Osteocyte (in vitro differentiated cells): Measurements from ENCODE around the gene ERI3. TPM values are rescaled to one million over a fixed set of nuclear protein-coding genes. Genes with fewer than 3 reads are reported as not detected.

Source experiments
- DNase-seq: peaks from one replicate; pipeline ENCODE4 v3.0.0; 2021; ENCODE audit warnings: mixed read lengths; ENCODE audit not compliant: unreplicated experiment; ENCODE audit errors: extremely low spot score
- H3K27ac Mint-ChIP-seq: one replicate; pipeline ENCODE4 v1.8.0; 2021; ENCODE audit warnings: mild to moderate bottlenecking, mixed read lengths; ENCODE audit not compliant: unreplicated experiment
- H3K27me3 Mint-ChIP-seq: one replicate; pipeline ENCODE4 v1.8.0; 2021; ENCODE audit warnings: mixed read lengths; ENCODE audit not compliant: unreplicated experiment
- H3K36me3 Mint-ChIP-seq: one replicate; pipeline ENCODE4 v1.8.0; 2021; ENCODE audit warnings: mixed read lengths; ENCODE audit not compliant: unreplicated experiment
- H3K4me1 Mint-ChIP-seq: one replicate; pipeline ENCODE4 v1.8.0; 2021; ENCODE audit warnings: mixed read lengths; ENCODE audit not compliant: unreplicated experiment
- H3K4me3 Mint-ChIP-seq: one replicate; pipeline ENCODE4 v1.8.0; 2021; ENCODE audit warnings: mild to moderate bottlenecking, moderate library complexity, mixed read lengths; ENCODE audit not compliant: unreplicated experiment
- H3K9me3 Mint-ChIP-seq: one replicate; pipeline ENCODE4 v1.8.0; 2021; ENCODE audit warnings: mixed read lengths; ENCODE audit not compliant: unreplicated experiment
- CTCF ChIP-seq: fragments of 200-600 bp; sonication (generic); IDR thresholded peaks from 2 replicates; pipeline ENCODE4 v1.5.0; 2021; ENCODE audit warnings: antibody characterized with exemption, mild to moderate bottlenecking, moderate library complexity
- total RNA-seq: library from RNA; stranded (reverse); gene quantifications from 2 replicates; pipeline ENCODE4 v1.2.1, GENCODE V29; 2021

The ERI3 gene
- total RNA-seq, 1 donor from 2014 or later: 58.6 TPM

GRCh38 chr1:44318097-44319088 lies 36.7 kb downstream of the ERI3 start:
- no peaks in the 10 kb centered on the region for H3K27me3 Mint-ChIP-seq
- H3K36me3 Mint-ChIP-seq: peaks cover 30% of the 10 kb centered on the region
- H3K9me3 Mint-ChIP-seq: no peaks in the 10 kb centered on the region
- no peak overlapping the region for H3K4me3 Mint-ChIP-seq
- TF ChIP-seq CTCF: peak; percentile 79
- H3K27ac Mint-ChIP-seq: no peak overlapping the region
- peaks cover 4% of the 10 kb centered on the region for H3K4me1 Mint-ChIP-seq
- DNase-seq: no peak

GRCh38 chr1:44316231-44316759 lies 38.8 kb downstream of the ERI3 start:
- no peak for DNase-seq
- no peak for TF ChIP-seq CTCF
- H3K27me3 Mint-ChIP-seq: no peaks in the 10 kb centered on the region
- H3K36me3 Mint-ChIP-seq: peaks cover 39% of the 10 kb centered on the region
- H3K27ac Mint-ChIP-seq: no peak overlapping the region
- H3K4me1 Mint-ChIP-seq: peaks cover 4% of the 10 kb centered on the region
- no peaks in the 10 kb centered on the region for H3K9me3 Mint-ChIP-seq
- no peak overlapping the region for H3K4me3 Mint-ChIP-seq

GRCh38 chr1:44315521-44315920 lies 39.5 kb downstream of the ERI3 start:
- DNase-seq: no peak
- H3K27ac Mint-ChIP-seq: no peak overlapping the region
- no peak overlapping the region for H3K4me3 Mint-ChIP-seq
- no peaks in the 10 kb centered on the region for H3K9me3 Mint-ChIP-seq
- peaks cover 42% of the 10 kb centered on the region for H3K36me3 Mint-ChIP-seq
- peaks cover 4% of the 10 kb centered on the region for H3K4me1 Mint-ChIP-seq
- no peak for TF ChIP-seq CTCF
- no peaks in the 10 kb centered on the region for H3K27me3 Mint-ChIP-seq

GRCh38 chr1:44314452-44314851 lies 40.6 kb downstream of the ERI3 start:
- DNase-seq: no peak
- no peak overlapping the region for H3K4me3 Mint-ChIP-seq
- peak; percentile 36 for TF ChIP-seq CTCF
- H3K27ac Mint-ChIP-seq: no peak overlapping the region
- H3K4me1 Mint-ChIP-seq: peaks cover 4% of the 10 kb centered on the region
- peaks cover 44% of the 10 kb centered on the region for H3K36me3 Mint-ChIP-seq
- no peaks in the 10 kb centered on the region for H3K9me3 Mint-ChIP-seq
- no peaks in the 10 kb centered on the region for H3K27me3 Mint-ChIP-seq

GRCh38 chr1:44313265-44313918 lies 41.7 kb downstream of the ERI3 start:
- Mint-ChIP-seq H3K27me3 (no peaks in the 10 kb centered on the region), H3K4me3 (no peak overlapping the region), H3K4me1 (no peaks in the 10 kb centered on the region), H3K9me3 (no peaks in the 10 kb centered on the region), H3K27ac (no peak overlapping the region), H3K36me3 (peaks cover 34% of the 10 kb centered on the region)
- DNase-seq: no peak
- no peak for TF ChIP-seq CTCF
